GM12874 (cell line): Measurements from ENCODE around the gene CCDC73.
A peak's percentile ranks its signal among the peaks of the same experiment; 100 is the strongest.

ENCODE experiments used
- CTCF ChIP-seq: IDR thresholded peaks from 2 replicates; pipeline ENCODE4 v1.5.1; 2011; ENCODE audit warnings: low read depth, mild to moderate bottlenecking, control low read depth, low read length, moderate library complexity; ENCODE audit not compliant: insufficient read depth

CCDC73 gene

DNA sequence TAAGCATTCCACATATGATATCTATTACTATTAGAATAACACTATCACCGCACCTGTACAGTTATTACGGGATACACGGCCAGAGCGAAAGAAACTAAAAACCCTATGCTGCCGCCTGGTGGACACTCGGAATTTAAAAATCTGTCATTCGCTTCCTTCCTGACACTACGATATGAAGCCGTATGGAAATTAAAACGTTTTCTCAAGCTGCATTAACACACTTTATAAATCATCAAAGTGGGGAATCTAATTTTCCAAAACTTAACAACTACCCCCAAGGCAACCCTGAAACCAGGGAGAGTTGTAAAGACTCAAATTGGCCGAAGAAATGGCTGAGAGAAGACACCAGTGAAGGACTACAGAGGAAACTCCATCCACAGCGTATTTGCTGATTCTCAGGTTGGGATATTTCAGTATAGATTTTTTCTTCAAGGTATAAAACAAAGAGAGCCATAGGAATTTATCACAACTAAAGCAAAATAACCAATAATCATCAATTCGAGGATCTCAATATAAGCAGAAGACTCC lies 1.4 kb downstream of the CCDC73 start:
- TF ChIP-seq CTCF, result peak; percentile 52

GRCh38 chr11:32792111-32792947 lies 2.1 kb downstream of the CCDC73 start:
- TF ChIP-seq CTCF, result no peak

GRCh38 chr11:32790916-32791315 lies 3.5 kb downstream of the CCDC73 start:
- no peak for TF ChIP-seq CTCF

- TF ChIP-seq CTCF, result no peak
Measured at GRCh38 chr11:32786811-32787210, 7.7 kb downstream of the CCDC73 start.

DNA sequence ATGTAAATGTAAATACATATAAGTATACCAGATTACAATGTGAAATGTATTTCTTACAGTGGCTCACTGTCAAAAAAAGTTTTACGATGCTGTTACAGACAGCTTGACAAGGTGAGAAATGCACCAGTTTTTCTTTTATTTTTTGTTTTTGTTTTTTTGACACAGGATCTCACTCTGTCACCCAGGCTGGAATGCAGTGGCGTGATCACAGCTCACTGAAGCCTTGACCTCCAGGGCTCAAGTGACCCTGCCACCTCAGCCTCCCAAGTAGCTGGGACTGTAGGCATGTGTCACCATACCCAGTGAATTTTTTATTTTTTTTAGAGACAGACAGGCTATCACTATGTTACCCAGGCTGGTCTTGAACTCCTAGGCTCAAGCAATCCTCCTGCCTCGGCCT lies 9.2 kb downstream of the CCDC73 start:
- no peak for TF ChIP-seq CTCF

DNA sequence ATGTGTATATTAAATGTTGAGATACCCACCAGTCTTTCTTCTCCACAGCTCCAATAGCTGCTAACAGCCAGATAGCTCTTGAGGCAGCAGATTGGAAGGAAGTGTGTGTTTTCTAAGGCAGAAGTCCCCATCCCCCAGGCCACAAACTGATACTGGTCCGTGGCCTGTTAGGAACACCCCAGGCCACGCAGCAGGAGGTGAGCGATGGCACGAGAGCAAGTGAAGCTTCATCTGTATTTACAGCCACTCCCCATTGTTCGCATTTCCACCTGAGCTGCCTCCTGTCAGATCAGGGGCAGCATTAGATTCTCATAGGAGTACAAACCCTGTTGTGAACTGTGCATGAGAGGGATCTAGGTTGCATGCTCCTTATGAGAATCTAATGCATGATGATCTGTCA lies 12.7 kb downstream of the CCDC73 start:
- no peak for TF ChIP-seq CTCF

GRCh38 chr11:32779136-32779535 lies 15.3 kb downstream of the CCDC73 start:
- TF ChIP-seq CTCF, result no peak
